Adipose tissue (tissue), 3 donors: Measurements from ENCODE around the gene SALL1. TPM values are rescaled to one million over a fixed set of nuclear protein-coding genes. Genes with fewer than 3 reads are reported as not detected.

Experiments used
- H3K27ac ChIP-seq: one replicate; pipeline ENCODE4 v1.5.1; 2013; ENCODE audit warnings: low read depth, low read length
- WGBS, 3 donors: extraction: QIAGEN DNeasy Blood & Tissue Kit; methylation state at CpG; one replicate each; pipeline ENCODE4 v1.1.7; 2013; 5-methylcytosine and 5-hydroxymethylcytosine counted together
- polyA plus RNA-seq, 3 donors: library from polyadenylated mRNA; stranded (reverse); fragments of 200-250 nt; gene quantifications; one replicate each; pipeline ENCODE4 v1.2.3, GENCODE V29; 2013
- donor health status: healthy with polysubstance abuse.
- donor health status: Bipolar disorder and iron deficiency.
- donor health status: healthy.

The SALL1 gene
- polyA plus RNA-seq, 3 donors, result 0.08 to 0.12 TPM; not detected in 1

GRCh38 chr16:51095084-51095881 lies 55.8 kb downstream of the SALL1 start:
- WGBS, 3 donors, result 35 to 41% (median 37%) methylated on average over 18 to 20 of the region's 20 CpGs
- H3K27ac ChIP-seq, result no peak overlapping the region

- 52 to 70% (median 66%) methylated on average over 5 of the region's 5 CpGs for WGBS, 3 donors
- H3K27ac ChIP-seq, result no peak overlapping the region
Observed at GRCh38 chr16:51093726-51094280, 57.3 kb downstream of the SALL1 start.
